ENCODE results near the gene GDAP2.

DNA sequence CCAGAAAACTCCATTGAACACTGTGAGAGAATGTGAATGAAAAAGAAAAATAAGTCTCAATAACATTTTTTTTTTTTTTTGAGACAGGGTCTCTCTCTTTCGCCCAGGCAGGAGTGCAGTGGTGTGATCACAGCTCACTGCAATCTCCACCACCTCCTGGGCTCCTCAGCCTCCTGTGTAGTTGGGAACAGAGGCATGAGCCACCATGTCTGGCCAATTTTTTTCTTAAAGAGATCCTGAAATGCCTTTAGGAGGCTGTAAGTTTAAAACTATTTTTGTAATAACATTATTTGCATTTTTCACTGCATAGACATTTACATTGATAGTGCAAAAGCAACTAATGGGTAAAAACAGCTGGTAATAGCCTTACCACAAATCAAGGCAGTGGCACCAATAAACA, 35.3 kb downstream of the GDAP2 start:
- TF ChIP-seq, protein P1, sequence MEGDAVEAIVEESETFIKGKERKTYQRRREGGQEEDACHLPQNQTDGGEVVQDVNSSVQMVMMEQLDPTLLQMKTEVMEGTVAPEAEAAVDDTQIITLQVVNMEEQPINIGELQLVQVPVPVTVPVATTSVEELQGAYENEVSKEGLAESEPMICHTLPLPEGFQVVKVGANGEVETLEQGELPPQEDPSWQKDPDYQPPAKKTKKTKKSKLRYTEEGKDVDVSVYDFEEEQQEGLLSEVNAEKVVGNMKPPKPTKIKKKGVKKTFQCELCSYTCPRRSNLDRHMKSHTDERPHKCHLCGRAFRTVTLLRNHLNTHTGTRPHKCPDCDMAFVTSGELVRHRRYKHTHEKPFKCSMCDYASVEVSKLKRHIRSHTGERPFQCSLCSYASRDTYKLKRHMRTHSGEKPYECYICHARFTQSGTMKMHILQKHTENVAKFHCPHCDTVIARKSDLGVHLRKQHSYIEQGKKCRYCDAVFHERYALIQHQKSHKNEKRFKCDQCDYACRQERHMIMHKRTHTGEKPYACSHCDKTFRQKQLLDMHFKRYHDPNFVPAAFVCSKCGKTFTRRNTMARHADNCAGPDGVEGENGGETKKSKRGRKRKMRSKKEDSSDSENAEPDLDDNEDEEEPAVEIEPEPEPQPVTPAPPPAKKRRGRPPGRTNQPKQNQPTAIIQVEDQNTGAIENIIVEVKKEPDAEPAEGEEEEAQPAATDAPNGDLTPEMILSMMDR (IDR thresholded peaks at IDR 0.05; ENCODE audit: poor library complexity): no peak
- TF ChIP-seq EZH2 (IDR thresholded peaks at IDR 0.05; ENCODE audit: borderline replicate concordance) (no peak), EZH2phosphoT487 (IDR thresholded peaks at IDR 0.05; ENCODE audit: low read depth, severe bottlenecking, unreplicated experiment) (no peak)
